GM21423 (cell line): Measurements from ENCODE around the gene OR4C46.
"Not testable (repeated sequence)": the region's sequence is repeated elsewhere in the genome, so short reads cannot be mapped to it uniquely, and the experiment has no call there.

Experiments
- ATAC-seq: cut with Tn5 transposase; IDR thresholded peaks from one replicate; pipeline ENCODE4 v1.9.1; 2021; ENCODE audit warnings: mild to moderate bottlenecking, moderate library complexity; ENCODE audit not compliant: unreplicated experiment

OR4C46 gene

GRCh38 chr11:54603898-54604297 is at the start of gene OR4C46:
Gene OR4C46 (minus strand): TSS chr11:54603998. CDS start chr11:54603998, 0 bp downstream.
- ATAC-seq: no peak

GRCh38 chr11:54645606-54646005 is 41.8 kb upstream of the OR4C46 start:
- ATAC-seq: not testable (repeated sequence)

DNA sequence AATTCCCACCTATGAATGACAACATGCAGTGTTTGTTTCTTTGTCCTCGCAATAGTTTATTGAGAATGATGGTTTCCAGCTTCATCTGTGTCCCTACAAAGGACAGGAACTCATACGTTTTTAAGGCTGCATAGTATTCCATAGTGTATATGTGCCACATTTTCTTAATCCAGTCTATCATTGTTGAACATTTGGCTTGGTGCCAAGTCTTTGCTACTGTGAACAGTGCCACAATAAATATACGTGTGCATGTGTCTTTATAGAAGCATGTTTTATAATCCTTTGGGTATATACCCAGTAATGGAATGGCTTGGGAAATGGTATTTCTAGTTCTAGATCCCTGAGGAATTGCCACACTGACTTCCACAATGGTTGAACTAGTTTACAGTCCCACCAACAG is 42.4 kb downstream of the OR4C46 start:
- ATAC-seq: not testable (repeated sequence)

DNA sequence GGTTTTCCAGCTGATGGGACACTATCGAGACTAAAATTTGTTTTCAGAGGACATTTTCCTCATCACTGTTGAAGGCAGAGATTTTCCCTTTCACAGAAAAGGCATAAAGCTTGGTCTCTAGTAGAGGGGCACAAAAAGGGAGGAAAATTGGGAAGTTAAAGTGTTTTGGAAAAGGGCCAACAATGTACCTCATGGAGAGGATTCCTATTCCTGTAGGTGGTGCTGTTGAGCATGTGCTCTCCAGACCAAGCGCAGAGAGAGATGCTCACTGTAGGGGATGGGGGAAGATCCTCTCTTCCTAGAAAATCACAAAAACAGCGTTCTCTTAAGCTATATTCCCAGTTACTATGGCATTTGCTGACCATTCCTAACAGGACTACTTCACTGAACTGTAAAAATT is 44.9 kb downstream of the OR4C46 start:
- no peak for ATAC-seq

GRCh38 chr11:54558407-54558806 is 45.4 kb downstream of the OR4C46 start:
- ATAC-seq: no peak
